NCI-H1105 (cell line): ENCODE measurements around the gene MINDY4.

Source experiments
- DNase-seq: peaks from one replicate; lab custom pipeline; 2025; lab: John Stamatoyannopoulos, UW

Gene MINDY4

DNA sequence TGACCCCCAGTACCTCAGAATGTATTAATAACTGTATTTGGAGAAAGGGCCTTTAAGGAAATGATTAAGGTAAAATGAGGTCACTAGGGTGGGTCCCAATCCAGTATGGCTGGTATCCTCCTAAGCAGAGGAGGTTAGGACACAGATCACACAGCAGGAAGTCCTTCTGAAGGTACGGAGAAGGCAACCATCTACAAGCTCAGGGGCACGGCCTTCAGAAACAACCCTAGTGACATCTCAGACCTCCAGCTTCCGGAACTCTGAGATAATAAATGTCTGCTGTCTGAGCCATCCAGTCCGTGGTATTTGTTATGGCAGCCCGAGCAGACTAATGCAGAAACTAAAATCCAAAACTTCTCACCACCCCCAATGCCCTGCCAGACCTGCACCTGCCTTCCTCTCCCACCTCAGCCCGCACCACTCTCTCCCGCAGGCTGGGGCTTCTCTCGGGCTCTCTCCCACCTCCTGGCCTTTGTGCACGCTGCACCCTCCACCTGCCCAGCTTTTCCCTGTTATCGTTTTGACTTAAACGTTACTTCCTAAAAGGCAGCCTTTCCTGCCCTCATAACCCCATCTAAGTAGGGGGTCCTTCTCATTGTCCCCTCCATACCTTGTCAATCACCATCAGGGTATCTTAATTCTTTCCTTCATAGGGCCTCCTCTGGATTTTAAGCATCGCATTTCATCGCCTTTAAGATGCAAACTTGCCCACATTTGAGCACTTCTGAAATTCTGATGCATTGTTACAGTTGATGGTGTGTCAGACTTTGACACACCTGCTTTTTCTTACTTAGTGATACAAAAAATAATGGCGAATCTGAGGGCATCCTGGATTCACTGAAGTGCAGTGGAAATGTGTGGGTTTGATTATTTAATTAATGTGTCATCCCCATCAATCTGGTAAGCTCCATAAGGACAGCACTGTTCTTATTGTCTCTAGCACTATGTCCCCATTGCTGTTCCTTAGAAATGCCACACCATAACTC, 108.2 kb downstream of the MINDY4 start:
- no peak for DNase-seq

DNA sequence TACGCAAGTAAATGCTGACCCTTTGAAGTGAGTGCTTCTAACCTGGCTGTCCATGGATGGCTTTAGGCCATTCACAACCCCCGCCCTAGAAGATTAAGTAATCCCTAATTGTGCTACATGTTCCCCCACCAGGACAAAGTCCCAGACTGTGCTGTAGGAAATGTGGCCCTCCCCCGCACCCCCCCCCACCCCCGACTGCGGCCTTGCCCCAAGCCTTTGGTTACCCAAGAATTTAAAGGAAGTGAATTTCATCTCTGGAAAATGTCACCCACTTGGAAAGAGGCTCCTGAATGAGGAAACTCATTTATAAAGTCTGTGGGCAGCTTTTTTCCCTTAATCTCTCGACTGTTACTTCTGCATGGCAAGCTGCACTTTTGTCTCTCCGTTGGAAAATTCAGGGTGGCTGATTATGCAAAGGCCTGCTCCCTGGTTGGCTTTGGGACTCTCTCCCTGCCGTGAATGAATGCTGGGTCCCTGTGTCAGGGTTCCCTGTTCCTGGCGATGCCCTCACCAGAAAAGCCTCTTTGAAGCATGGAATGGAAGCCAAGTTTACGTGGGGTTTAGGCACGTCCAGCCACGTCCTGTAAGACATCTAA, 109.0 kb downstream of the MINDY4 start:
- no peak for DNase-seq

- DNase-seq, result no peak
Measured at GRCh38 chr7:30880941-30881340, 109.7 kb downstream of the MINDY4 start.

- no peak for DNase-seq
Measured at GRCh38 chr7:30881448-30881847, 110.2 kb downstream of the MINDY4 start.

DNA sequence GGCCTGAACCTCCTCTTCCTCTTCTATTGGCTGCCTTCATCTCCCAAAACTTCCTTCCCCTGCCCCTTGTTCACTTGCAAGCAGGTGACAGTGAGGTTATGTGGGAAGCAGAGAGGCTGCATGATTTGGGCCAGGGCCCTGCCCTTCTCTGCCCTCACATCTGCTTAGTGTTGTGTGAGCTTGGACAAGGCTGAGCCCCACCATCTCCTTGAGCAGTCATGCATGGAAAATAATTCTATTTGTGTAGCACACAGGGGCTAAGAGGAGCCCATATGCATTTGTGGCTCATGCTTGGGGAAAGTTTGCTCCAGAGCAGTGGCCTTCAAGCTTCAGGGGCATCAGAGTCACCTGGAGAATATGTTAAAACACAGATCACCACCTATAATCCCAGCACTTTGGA, 113.7 kb downstream of the MINDY4 start:
- no peak for DNase-seq

GRCh38 chr7:30886608-30887011, 115.4 kb downstream of the MINDY4 start:
- no peak for DNase-seq

- no peak for DNase-seq
Measured at GRCh38 chr7:30887464-30887872, 116.3 kb downstream of the MINDY4 start.

DNA sequence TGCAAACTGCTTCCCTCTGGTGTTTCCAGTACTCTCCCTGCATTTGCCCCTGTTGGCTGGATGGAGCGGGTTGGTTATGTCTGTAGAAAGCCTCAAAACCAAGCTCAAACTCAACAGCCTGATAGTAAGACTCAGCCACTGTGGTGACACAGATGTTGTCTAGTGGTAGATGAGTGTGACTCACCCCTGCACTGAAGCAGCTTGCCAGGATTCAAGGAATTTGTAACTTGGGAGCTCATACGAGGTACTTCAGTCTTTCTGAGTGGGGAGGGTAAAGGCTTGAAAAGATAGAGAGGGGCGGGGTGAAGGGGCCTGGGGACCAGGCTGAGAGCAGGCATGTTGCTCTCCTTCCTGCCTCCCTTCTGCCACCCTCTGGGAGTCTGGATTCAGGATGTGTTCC, 117.5 kb downstream of the MINDY4 start:
- DNase-seq, result no peak

GRCh38 chr7:30890226-30890625, 119.0 kb downstream of the MINDY4 start:
- DNase-seq, result no peak

GRCh38 chr7:30893357-30893756, 122.1 kb downstream of the MINDY4 start:
- no peak for DNase-seq

- no peak for DNase-seq
Measured at GRCh38 chr7:30894009-30894408, 122.8 kb downstream of the MINDY4 start.

DNA sequence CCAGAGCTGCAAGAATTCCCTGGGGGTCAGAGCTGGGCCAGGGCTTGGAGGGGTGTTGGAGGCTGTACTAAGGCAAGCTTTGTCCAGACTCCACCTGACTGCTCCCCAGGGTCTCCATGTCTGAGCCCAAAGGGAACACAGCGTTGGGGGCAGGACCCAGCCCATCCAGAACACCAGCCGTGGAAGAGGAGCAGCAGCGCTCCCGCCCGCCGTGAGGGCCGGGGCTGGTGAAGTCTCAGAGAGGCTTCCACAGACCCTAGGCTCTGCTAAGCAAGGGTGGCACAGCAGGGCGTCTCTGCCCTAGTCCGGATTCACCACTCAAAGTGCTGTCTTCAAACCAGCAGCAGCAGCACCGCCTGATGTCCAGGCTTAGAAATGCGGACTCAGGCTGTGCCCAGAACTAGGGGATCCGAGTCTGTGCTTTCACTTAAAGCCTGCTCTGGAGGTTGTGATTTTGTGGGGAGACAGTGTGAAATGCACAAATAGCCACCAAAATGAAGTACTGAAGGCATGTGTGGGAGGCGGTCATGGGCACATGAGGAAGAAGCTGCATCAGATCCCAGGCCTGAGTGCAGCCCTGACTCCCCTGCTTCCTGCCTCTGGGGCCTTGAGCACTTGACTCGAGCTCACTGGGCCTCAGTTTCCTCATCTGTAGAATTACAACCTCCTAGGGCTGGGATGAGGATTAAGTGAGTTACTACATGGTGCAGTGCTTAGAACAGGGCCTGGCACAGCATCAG, 123.8 kb downstream of the MINDY4 start:
- no peak for DNase-seq

GRCh38 chr7:30896036-30896435, 124.8 kb downstream of the MINDY4 start:
- no peak for DNase-seq

DNA sequence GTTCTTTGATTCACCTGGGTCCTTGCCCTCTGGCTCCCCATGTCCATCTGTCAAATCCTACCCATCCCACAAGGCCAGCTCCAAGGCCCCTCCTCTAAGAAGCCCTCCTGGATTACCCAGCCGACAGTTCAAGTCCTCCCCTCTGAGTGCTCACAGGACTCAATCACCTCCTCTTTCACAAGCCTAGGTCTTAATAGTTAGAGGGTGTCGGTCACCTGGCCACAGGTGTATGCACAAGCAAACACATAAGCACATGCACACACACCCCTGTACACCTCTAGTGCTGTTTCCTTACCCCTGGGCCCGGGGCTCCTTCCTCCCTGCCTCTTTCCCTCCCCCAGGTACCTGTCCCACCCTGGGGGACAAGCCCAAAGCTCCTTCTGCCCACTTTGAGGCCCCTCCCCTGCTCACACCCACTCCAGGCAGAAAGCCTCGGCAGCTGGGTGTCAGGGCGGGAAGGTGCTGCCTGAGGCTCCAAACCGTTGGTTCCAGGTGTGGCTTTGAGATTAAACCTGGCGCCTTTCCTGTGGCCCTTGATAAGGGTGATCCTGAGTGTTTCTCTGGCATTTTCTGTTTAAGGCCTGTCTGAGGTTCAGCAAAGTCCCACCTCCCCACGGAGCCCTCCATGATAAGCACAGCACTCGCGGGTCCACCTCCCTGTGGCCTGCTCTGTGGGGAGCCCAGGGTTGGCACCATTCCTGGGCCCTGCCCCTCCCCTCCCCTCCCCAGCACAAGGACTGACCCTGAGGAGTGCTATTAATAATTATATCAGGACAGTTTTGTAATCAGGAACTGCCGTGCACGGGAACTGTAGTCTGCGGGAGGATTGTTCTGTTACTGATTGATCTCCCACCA, 125.8 kb downstream of the MINDY4 start:
- DNase-seq, result no peak

GRCh38 chr7:30897770-30898169, 126.6 kb downstream of the MINDY4 start:
- DNase-seq, result no peak

GRCh38 chr7:30898411-30898810, 127.2 kb downstream of the MINDY4 start:
- DNase-seq, result no peak

- DNase-seq, result no peak
Measured at GRCh38 chr7:30899066-30899465, 127.8 kb downstream of the MINDY4 start.

DNA sequence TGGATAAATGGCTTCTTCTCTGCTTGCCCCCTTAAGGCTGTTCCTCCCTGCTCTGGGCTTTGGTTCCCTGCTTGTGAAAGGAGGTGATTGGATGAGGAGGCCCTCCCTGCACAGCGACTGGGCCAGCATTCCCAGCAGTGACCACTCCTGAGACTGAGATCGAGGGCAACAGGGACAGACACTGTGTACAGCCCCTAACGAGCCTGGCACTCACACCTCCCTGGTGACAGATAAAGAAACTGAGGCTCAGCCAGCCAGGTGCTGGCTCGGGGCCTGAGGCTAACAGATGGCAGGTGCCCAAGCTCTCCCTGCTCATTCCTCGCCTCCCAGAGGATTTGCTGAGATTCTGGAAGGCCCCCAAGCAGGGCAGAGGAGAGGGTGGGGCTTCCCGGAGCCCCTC, 128.4 kb downstream of the MINDY4 start:
- DNase-seq, result no peak

DNA sequence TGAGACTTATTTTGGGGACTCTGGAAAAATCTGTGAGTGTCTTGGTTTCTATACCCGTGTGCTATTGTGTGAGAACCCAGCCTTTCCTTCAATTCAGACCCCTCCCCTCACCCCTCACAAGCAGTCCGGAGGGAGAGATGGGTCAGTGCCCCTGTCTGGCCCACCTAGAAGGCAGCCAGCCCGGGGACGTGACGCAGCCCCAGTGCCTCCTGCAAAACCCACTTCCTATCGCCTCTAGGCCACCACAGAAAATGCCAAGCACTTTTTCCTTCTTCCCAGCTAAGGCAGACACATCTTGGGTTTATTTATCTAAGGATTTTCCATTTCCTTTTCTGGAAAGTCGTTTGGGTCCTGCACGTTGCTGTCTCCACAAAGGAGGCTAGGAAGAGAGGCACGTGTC, 128.8 kb downstream of the MINDY4 start:
- no peak for DNase-seq

GRCh38 chr7:30900803-30901362, 129.7 kb downstream of the MINDY4 start:
- no peak for DNase-seq

GRCh38 chr7:30901856-30902255, 130.6 kb downstream of the MINDY4 start:
- DNase-seq, result no peak
